WTC11 (cell line): Measurements from ENCODE around the gene CA10. TPM values are rescaled to one million over a fixed set of nuclear protein-coding genes. Genes with fewer than 3 reads are reported as not detected.

Source experiments
- ATAC-seq: fragments of 200-7000 bp; cut with Tn5 transposase; 2 replicates; pipeline ENCODE4 v1.10.0; 2021; ENCODE audit warnings: mild to moderate bottlenecking, moderate library complexity
- CTCF ChIA-PET: fragments of 300-600 bp; sonication (Branson Sonifier 250); formaldehyde crosslinking; loops from one replicate; lab custom pipeline; 2021; ENCODE audit warnings: antibody characterized with exemption; lab: Charles Lee
- POLR2A ChIA-PET: fragments of 350-600 bp; sonication (Branson Sonifier 250); formaldehyde crosslinking; loops from one replicate; lab custom pipeline; 2021; ENCODE audit warnings: antibody characterized with exemption; lab: Charles Lee
- DNase-seq: peaks from one replicate; pipeline ENCODE4 v3.0.0; 2021; ENCODE audit warnings: low spot score
- H3K27ac Mint-ChIP-seq: 2 replicates; pipeline ENCODE4 v1.8.0; 2021; ENCODE audit warnings: mixed read lengths
- H3K27me3 Mint-ChIP-seq: 2 replicates; pipeline ENCODE4 v1.8.0; 2021; ENCODE audit warnings: low read depth, mild to moderate bottlenecking, moderate library complexity, mixed read lengths
- H3K36me3 Mint-ChIP-seq: 2 replicates; pipeline ENCODE4 v1.8.0; 2021; ENCODE audit warnings: mixed read lengths
- H3K4me1 Mint-ChIP-seq: 2 replicates; pipeline ENCODE4 v1.8.0; 2022; ENCODE audit warnings: mixed read lengths
- H3K4me3 Mint-ChIP-seq: 2 replicates; pipeline ENCODE4 v1.8.0; 2021; ENCODE audit warnings: mild to moderate bottlenecking, moderate library complexity, mixed read lengths
- H3K9me3 Mint-ChIP-seq: 2 replicates; pipeline ENCODE4 v1.8.0; 2021; ENCODE audit warnings: mixed read lengths
- ATF2 ChIP-seq: sonication (generic); formaldehyde crosslinking; IDR thresholded peaks from 2 replicates; pipeline ENCODE4 v1.8.1; 2022; ENCODE audit warnings: low read depth, missing genetic modification reagents, borderline replicate concordance
- EMX1 ChIP-seq: fragments of 250-450 bp; sonication (Bioruptor Pico); IDR thresholded peaks from 2 replicates; pipeline ENCODE4 v1.8.0; 2021; ENCODE audit warnings: mild to moderate bottlenecking
- FOXJ3 ChIP-seq: sonication (generic); formaldehyde crosslinking; IDR thresholded peaks from 2 replicates; pipeline ENCODE4 v1.9.0; 2021; ENCODE audit warnings: missing genetic modification reagents, mild to moderate bottlenecking, borderline replicate concordance
- FOXP1 ChIP-seq: sonication (generic); formaldehyde crosslinking; IDR thresholded peaks from 2 replicates; pipeline ENCODE4 v1.8.0; 2022; ENCODE audit warnings: missing genetic modification reagents, mild to moderate bottlenecking, moderate library complexity, borderline replicate concordance
- HMGXB4 ChIP-seq: sonication (generic); formaldehyde crosslinking; IDR thresholded peaks from 2 replicates; pipeline ENCODE4 v1.8.1; 2023; ENCODE audit warnings: mild to moderate bottlenecking, moderate library complexity, missing genetic modification reagents
- IRF2 ChIP-seq: sonication (generic); formaldehyde crosslinking; IDR thresholded peaks from 2 replicates; pipeline ENCODE4 v1.8.0; 2022; ENCODE audit warnings: low read depth, missing genetic modification reagents, borderline replicate concordance
- JUN ChIP-seq: sonication (generic); formaldehyde crosslinking; IDR thresholded peaks from 2 replicates; pipeline ENCODE4 v1.8.0; 2023; ENCODE audit warnings: mild to moderate bottlenecking, missing genetic modification reagents
- MXD4 ChIP-seq: fragments of 250-450 bp; sonication (Bioruptor Pico); IDR thresholded peaks from 2 replicates; pipeline ENCODE4 v1.8.0; 2021; ENCODE audit warnings: mild to moderate bottlenecking, moderate library complexity, borderline replicate concordance
- NR3C1 ChIP-seq: sonication (generic); formaldehyde crosslinking; conservative IDR thresholded peaks from 2 replicates; pipeline ENCODE4 v1.8.1; 2023; ENCODE audit warnings: low read depth, mild to moderate bottlenecking, missing genetic modification reagents
- TEAD1 ChIP-seq: sonication (generic); formaldehyde crosslinking; IDR thresholded peaks from 2 replicates; pipeline ENCODE4 v1.8.0; 2022; ENCODE audit warnings: mild to moderate bottlenecking, missing genetic modification reagents
- ZBTB21 ChIP-seq: sonication (generic); formaldehyde crosslinking; IDR thresholded peaks from 2 replicates; pipeline ENCODE4 v1.8.1; 2023; ENCODE audit warnings: mild to moderate bottlenecking, missing genetic modification reagents, borderline replicate concordance
- ZNF317 ChIP-seq: sonication (generic); formaldehyde crosslinking; IDR thresholded peaks from 2 replicates; pipeline ENCODE4 v1.8.1; 2023; ENCODE audit warnings: low read depth, mild to moderate bottlenecking, moderate library complexity, missing genetic modification reagents, borderline replicate concordance
- ZNF416 ChIP-seq: fragments of 250-450 bp; sonication (Bioruptor Pico); IDR thresholded peaks from 2 replicates; pipeline ENCODE4 v1.9.0; 2021; ENCODE audit warnings: mild to moderate bottlenecking, inconsistent platforms
- ZNF423 ChIP-seq: fragments of 250-450 bp; sonication (Bioruptor Pico); IDR thresholded peaks from 2 replicates; pipeline ENCODE4 v2.1.2; 2022; ENCODE audit warnings: mild to moderate bottlenecking, moderate library complexity
- total RNA-seq: library from RNA; stranded (reverse); gene quantifications from 3 replicates; pipeline ENCODE4 v1.2.3, GENCODE V29; 2021
- TF ChIP-seq, protein P1 (sequence below): sonication (generic); formaldehyde crosslinking; IDR thresholded peaks from 2 replicates; pipeline ENCODE4 v1.8.0; 2023; ENCODE audit warnings: missing genetic modification reagents, mild to moderate bottlenecking, borderline replicate concordance

CA10 gene
- total RNA-seq, 1 experiment from 2014 or later: 0.90 TPM

DNA sequence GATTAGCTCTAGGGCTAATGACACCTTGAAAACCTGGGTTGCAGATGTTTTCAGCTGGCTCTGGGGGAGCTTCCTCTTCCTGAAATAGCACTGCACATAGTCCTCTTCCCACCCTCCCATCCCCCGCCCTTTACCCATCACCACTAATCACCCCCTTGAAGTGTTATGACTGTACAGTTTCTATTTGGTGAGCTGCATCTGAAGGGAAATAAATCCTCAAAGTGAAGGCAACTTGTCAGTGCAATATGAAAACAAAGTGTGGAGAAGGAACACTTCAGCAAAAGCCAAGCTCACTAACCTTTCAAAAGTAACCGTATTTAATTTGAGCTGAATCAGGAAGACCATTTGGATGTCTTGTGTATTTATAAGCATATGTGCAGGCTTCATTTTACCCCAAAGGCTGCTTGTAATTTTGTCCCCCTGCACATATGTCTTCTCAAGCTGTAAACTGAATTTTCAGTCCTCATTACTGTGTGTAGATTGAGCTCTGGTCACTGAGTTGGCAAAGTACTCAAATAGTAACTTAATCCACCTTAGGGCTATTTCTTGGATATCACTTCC lies 44.1 kb upstream of the CA10 start:
- Mint-ChIP-seq H3K4me3 (no peak overlapping the region), H3K36me3 (peaks cover 41% of the 10 kb centered on the region), H3K27ac (no peak overlapping the region), H3K9me3 (peaks cover 72% of the 10 kb centered on the region), H3K4me1 (no peaks in the 10 kb centered on the region), H3K27me3 (peaks cover 2% of the 10 kb centered on the region; the same call in 1 of the 2 replicates)
- POLR2A ChIA-PET: no interaction called here
- no peak for ATAC-seq
- CTCF ChIA-PET: no interaction called here
- no peak for DNase-seq
- TF ChIP-seq HMGXB4: no peak
- TF ChIP-seq EMX1 (CRISPR knock-in tag): no peak
- TF ChIP-seq, protein P1, sequence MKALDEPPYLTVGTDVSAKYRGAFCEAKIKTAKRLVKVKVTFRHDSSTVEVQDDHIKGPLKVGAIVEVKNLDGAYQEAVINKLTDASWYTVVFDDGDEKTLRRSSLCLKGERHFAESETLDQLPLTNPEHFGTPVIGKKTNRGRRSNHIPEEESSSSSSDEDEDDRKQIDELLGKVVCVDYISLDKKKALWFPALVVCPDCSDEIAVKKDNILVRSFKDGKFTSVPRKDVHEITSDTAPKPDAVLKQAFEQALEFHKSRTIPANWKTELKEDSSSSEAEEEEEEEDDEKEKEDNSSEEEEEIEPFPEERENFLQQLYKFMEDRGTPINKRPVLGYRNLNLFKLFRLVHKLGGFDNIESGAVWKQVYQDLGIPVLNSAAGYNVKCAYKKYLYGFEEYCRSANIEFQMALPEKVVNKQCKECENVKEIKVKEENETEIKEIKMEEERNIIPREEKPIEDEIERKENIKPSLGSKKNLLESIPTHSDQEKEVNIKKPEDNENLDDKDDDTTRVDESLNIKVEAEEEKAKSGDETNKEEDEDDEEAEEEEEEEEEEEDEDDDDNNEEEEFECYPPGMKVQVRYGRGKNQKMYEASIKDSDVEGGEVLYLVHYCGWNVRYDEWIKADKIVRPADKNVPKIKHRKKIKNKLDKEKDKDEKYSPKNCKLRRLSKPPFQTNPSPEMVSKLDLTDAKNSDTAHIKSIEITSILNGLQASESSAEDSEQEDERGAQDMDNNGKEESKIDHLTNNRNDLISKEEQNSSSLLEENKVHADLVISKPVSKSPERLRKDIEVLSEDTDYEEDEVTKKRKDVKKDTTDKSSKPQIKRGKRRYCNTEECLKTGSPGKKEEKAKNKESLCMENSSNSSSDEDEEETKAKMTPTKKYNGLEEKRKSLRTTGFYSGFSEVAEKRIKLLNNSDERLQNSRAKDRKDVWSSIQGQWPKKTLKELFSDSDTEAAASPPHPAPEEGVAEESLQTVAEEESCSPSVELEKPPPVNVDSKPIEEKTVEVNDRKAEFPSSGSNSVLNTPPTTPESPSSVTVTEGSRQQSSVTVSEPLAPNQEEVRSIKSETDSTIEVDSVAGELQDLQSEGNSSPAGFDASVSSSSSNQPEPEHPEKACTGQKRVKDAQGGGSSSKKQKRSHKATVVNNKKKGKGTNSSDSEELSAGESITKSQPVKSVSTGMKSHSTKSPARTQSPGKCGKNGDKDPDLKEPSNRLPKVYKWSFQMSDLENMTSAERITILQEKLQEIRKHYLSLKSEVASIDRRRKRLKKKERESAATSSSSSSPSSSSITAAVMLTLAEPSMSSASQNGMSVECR (CRISPR knock-in tag): no peak
- TF ChIP-seq NR3C1 (CRISPR knock-in tag): no peak

- ATAC-seq (no peak), DNase-seq (no peak)
- Mint-ChIP-seq H3K4me3 (no peak overlapping the region), H3K27ac (no peak overlapping the region), H3K27me3 (peaks cover 2% of the 10 kb centered on the region; the same call in 1 of the 2 replicates), H3K9me3 (peaks cover 72% of the 10 kb centered on the region), H3K36me3 (peaks cover 42% of the 10 kb centered on the region), H3K4me1 (no peaks in the 10 kb centered on the region)
- ChIA-PET CTCF (no interaction called here), POLR2A (no interaction called here)
- TF ChIP-seq ZNF423 (CRISPR knock-in tag) (no peak), ZNF317 (CRISPR knock-in tag) (no peak), ZNF416 (CRISPR knock-in tag) (no peak), FOXJ3 (no peak), IRF2 (CRISPR knock-in tag) (no peak), TEAD1 (CRISPR knock-in tag) (no peak), ATF2 (CRISPR knock-in tag) (no peak), FOXP1 (CRISPR knock-in tag) (no peak), ZBTB21 (CRISPR knock-in tag) (no peak), HMGXB4 (no peak), MXD4 (CRISPR knock-in tag) (no peak), JUN (CRISPR knock-in tag) (no peak)
Observed at GRCh38 chr17:52201767-52202519, 43.4 kb upstream of the CA10 start.
